HepG2 (cell line): ENCODE data around the gene BCAS3. TPM values are rescaled to one million over a fixed set of nuclear protein-coding genes. Genes with fewer than 3 reads are reported as not detected.

Source experiments
- ATAC-seq: fragments of 200-7000 bp; cut with Tn5 transposase; 3 replicates; pipeline ENCODE4 v1.9.1; 2020; ENCODE audit warnings: mild to moderate bottlenecking, moderate library complexity
- BruUV-seq: library from RNA; stranded (reverse); fragments of 400-500 nt; replicated peaks from 2 replicates; lab custom pipeline; 2021; lab: Mats Ljungman, UMichigan
- CTCF ChIA-PET: fragments of 300-600 bp; formaldehyde crosslinking; extraction: SDS; loops from one replicate; lab custom pipeline; 2021; ENCODE audit warnings: low total read pairs, inconsistent platforms, low intra/inter-chr PET ratio; lab: Yijun Ruan, JAX
- POLR2A ChIA-PET: fragments of 350-600 bp; sonication (Branson Sonifier 250); formaldehyde crosslinking; loops from one replicate; lab custom pipeline; 2020; ENCODE audit warnings: antibody characterized with exemption, inconsistent platforms; lab: Yijun Ruan, JAX
- DNase-seq: peaks from one replicate; pipeline ENCODE4 v3.0.0-alpha.2; 2015; ENCODE audit warnings: low spot score
- FAIRE-seq: peaks from 3 replicates; lab custom pipeline; 2011; peaks lifted over from hg19 to GRCh38; lab: Jason Lieb, UNC
- H2AFZ ChIP-seq: one replicate; pipeline ENCODE4 v1.6.1; 2011; ENCODE audit warnings: low read length, inconsistent platforms
- H3K27ac ChIP-seq: fragments of 300-600 bp; 3 replicates; pipeline ENCODE4 v1.8.0; 2011; ENCODE audit warnings: mixed run types, mild to moderate bottlenecking, mixed read lengths, low read length, inconsistent platforms; ENCODE audit not compliant: insufficient read depth; ENCODE audit errors: extremely low read length
- H3K27me3 ChIP-seq, 2 experiments: fragments of 200-600 bp in 1 of 2; 2 replicates in 1 of 2; 3 replicates in 1 of 2; pipeline versions ENCODE4 v1.6.0 to v1.8.0; 2011; ENCODE audit warnings: low read length in 2 of 2, mild to moderate bottlenecking in 2 of 2, moderate library complexity in 2 of 2, inconsistent platforms in 1 of 2; ENCODE audit not compliant: insufficient read depth in 2 of 2, control insufficient read depth in 1 of 2
- H3K36me3 ChIP-seq, 2 experiments: fragments of 200-600 bp in 1 of 2; replicated peaks in 1 of 2; 2 replicates in 1 of 2; 3 replicates in 1 of 2; pipeline versions ENCODE4 v1.5.1 to v1.8.0; 2011; ENCODE audit warnings: low read length in 2 of 2, inconsistent platforms in 1 of 2; ENCODE audit not compliant: insufficient read depth in 2 of 2, control insufficient read depth in 1 of 2
- H3K4me1 ChIP-seq: 2 replicates; pipeline ENCODE4 v1.5.1; 2012; ENCODE audit warnings: low read length, inconsistent platforms; ENCODE audit not compliant: insufficient read depth
- H3K4me2 ChIP-seq: 2 replicates; pipeline ENCODE4 v1.6.0; 2011; ENCODE audit warnings: low read depth, low read length, inconsistent platforms
- H3K4me3 ChIP-seq, 3 experiments: fragments of 200-600 bp in 1 of 3; sonication (generic), shearing (Covaris generic) in 1 of 3; replicated peaks in 1 of 3; 2 replicates each; pipeline ENCODE4 v1.5.1; 2011 to 2016; ENCODE audit warnings: low read length in 3 of 3, inconsistent platforms in 2 of 3, low read depth in 2 of 3, mild to moderate bottlenecking in 2 of 3, control low read depth in 1 of 3, mixed read lengths in 1 of 3; ENCODE audit not compliant: insufficient read depth in 1 of 3
- H3K79me2 ChIP-seq: one replicate; pipeline ENCODE4 v1.6.1; 2011; ENCODE audit warnings: low read length, inconsistent platforms; ENCODE audit not compliant: insufficient read depth
- H3K9ac ChIP-seq: 2 replicates; pipeline ENCODE4 v1.6.0; 2011; ENCODE audit warnings: mild to moderate bottlenecking, low read depth, low read length, inconsistent platforms; ENCODE audit not compliant: insufficient read depth
- H3K9me3 ChIP-seq: 2 replicates; pipeline ENCODE4 v1.5.1; 2012; ENCODE audit warnings: mild to moderate bottlenecking, low read length
- H4K20me1 ChIP-seq: 2 replicates; pipeline ENCODE4 v1.6.0; 2011; ENCODE audit warnings: inconsistent platforms, mild to moderate bottlenecking, low read length, moderate library complexity; ENCODE audit not compliant: insufficient read depth
- ADNP ChIP-seq: sonication (generic); formaldehyde crosslinking; IDR thresholded peaks from 2 replicates; pipeline ENCODE4 v1.4.0; 2020; ENCODE audit warnings: missing genetic modification reagents
- ARID2 ChIP-seq: sonication (generic); formaldehyde crosslinking; IDR thresholded peaks from 2 replicates; pipeline ENCODE4 v1.8.1; 2022; ENCODE audit warnings: mild to moderate bottlenecking, missing genetic modification reagents, borderline replicate concordance
- CSRNP1 ChIP-seq: sonication (generic); formaldehyde crosslinking; IDR thresholded peaks from 2 replicates; pipeline ENCODE4 v1.8.1; 2023; ENCODE audit warnings: mild to moderate bottlenecking, missing genetic modification reagents
- ELK4 ChIP-seq: sonication (generic); formaldehyde crosslinking; IDR thresholded peaks from 2 replicates; pipeline ENCODE4 v1.9.0; 2021; ENCODE audit warnings: missing genetic modification reagents, borderline replicate concordance
- ISX ChIP-seq: sonication (generic); formaldehyde crosslinking; conservative IDR thresholded peaks from 2 replicates; pipeline ENCODE4 v1.5.0; 2020; ENCODE audit warnings: missing genetic modification reagents
- MAFK ChIP-seq, 2 experiments: IDR thresholded peaks in 1 of 2; conservative IDR thresholded peaks in 1 of 2; 2 replicates each; pipeline ENCODE4 v1.6.1; 2011; ENCODE audit warnings: improper control_type of control experiment in 2 of 2, low read length in 2 of 2
- NR1H2 ChIP-seq: sonication (generic); formaldehyde crosslinking; IDR thresholded peaks from 2 replicates; pipeline ENCODE4 v1.8.1; 2022; ENCODE audit warnings: low read depth, missing genetic modification reagents, borderline replicate concordance
- SMAD9 ChIP-seq: sonication (generic); formaldehyde crosslinking; IDR thresholded peaks from 2 replicates; pipeline ENCODE4 v1.5.1; 2020; ENCODE audit warnings: mild to moderate bottlenecking, missing genetic modification reagents
- ZNF253 ChIP-seq: sonication (generic); formaldehyde crosslinking; IDR thresholded peaks from 2 replicates; pipeline ENCODE4 v1.8.0; 2022; ENCODE audit warnings: mild to moderate bottlenecking, missing genetic modification reagents, borderline replicate concordance
- in situ Hi-C: cut with HindIII; loops from 2 replicates; pipeline ENCODE4 v1.10.0; 2017; ENCODE audit warnings: low pct_unique_long_range_greater_than_20kb; ENCODE audit not compliant: extremely low pct_ligation_motif_present
- intact Hi-C: fragments of 100-400 bp; cut with micrococcal nuclease; formaldehyde crosslinking; loops from one replicate; pipeline ENCODE4 v1.10.0; 2022; ENCODE audit not compliant: unreplicated experiment
- polyA plus RNA-seq, 8 experiments: library from polyadenylated mRNA; depleted of rRNA in 3 of 8; stranded (reverse) in 7 of 8; unstranded in 1 of 8; fragments of >200 nt; fragmentation: Illumina TruSeq in 4 of 8; extraction: Trizol in 4 of 8; gene quantifications; 2 replicates each; pipeline versions ENCODE4 v1.2.1 to v1.2.3, GENCODE V29; 2011 to 2016; ENCODE audit warnings: low read depth in 4 of 8, missing spikeins in 1 of 8, mixed read lengths in 1 of 8; ENCODE audit not compliant: insufficient read depth in 1 of 8
- total RNA-seq, 5 experiments: library from RNA; depleted of rRNA; stranded (reverse); fragments of >200 nt; fragmentation: Illumina TruSeq; extraction: Trizol; gene quantifications; 2 replicates each; pipeline ENCODE4 v1.2.3, GENCODE V29; 2016; ENCODE audit warnings: low read depth in 1 of 5

The BCAS3 gene
- total and polyA plus RNA-seq, 2 of the 13 experiments (the other 11 are each of a cell fraction or from before 2014, with no cell fraction given) = 10.7 to 11.2 TPM

GRCh38 chr17:60827943-60828342 is 150.3 kb downstream of the BCAS3 start:
- no peaks in the 10 kb centered on the region for H3K27me3 ChIP-seq
- H3K27ac ChIP-seq = no peak overlapping the region
- H3K4me1 ChIP-seq = no peaks in the 10 kb centered on the region
- H3K4me2 ChIP-seq = no peak overlapping the region
- H3K4me3 ChIP-seq = no peak overlapping the region
- no peaks in the 10 kb centered on the region for H3K79me2 ChIP-seq
- H3K9ac ChIP-seq = no peak overlapping the region
- intact Hi-C loops = no loop called here
- no peak overlapping the region for H2AFZ ChIP-seq
- FAIRE-seq (no peak), ATAC-seq (no peak), DNase-seq (no peak)
- H4K20me1 ChIP-seq = no peaks in the 10 kb centered on the region
- in situ Hi-C loops = no loop called here
- TF ChIP-seq ZNF253 (CRISPR knock-in tag) (no peak), SMAD9 (CRISPR knock-in tag) (no peak), ADNP (CRISPR knock-in tag) (no peak), NR1H2 (CRISPR knock-in tag) (no peak), CSRNP1 (CRISPR knock-in tag) (no peak), ARID2 (CRISPR knock-in tag) (no peak), ELK4 (no peak), ISX (CRISPR knock-in tag) (no peak), MAFK (conservative IDR thresholded peaks at IDR 0.05 in 1 of 2, IDR thresholded peaks at IDR 0.05 in 1 of 2; ENCODE audit: low read length in 2 of 2) (no peak)
- ChIA-PET CTCF (no interaction called here), POLR2A (no interaction called here)
- no TSS peak for BruUV-seq
- no peaks in the 10 kb centered on the region for H3K36me3 ChIP-seq
- no peaks in the 10 kb centered on the region for H3K9me3 ChIP-seq
